H9 (cell line): Measurements from ENCODE around the gene PHETA1. TPM values are rescaled to one million over a fixed set of nuclear protein-coding genes. Genes with fewer than 3 reads are reported as not detected.
A peak's percentile ranks its signal among the peaks of the same experiment; 100 is the strongest.

Experiments
- DNase-seq: peaks from one replicate; pipeline ENCODE4 v3.0.0-alpha.2; 2017
- H2AFZ ChIP-seq: one replicate; pipeline ENCODE4 v1.6.1; 2013; ENCODE audit warnings: mild to moderate bottlenecking, low read length, control low read depth, moderate library complexity
- H2AK5ac ChIP-seq: 2 replicates; pipeline ENCODE4 v1.6.1; 2013; ENCODE audit warnings: low read length, control low read depth, mixed read lengths; ENCODE audit not compliant: insufficient read length
- H2BK120ac ChIP-seq: one replicate; pipeline ENCODE4 v1.6.1; 2013; ENCODE audit warnings: low read depth, mild to moderate bottlenecking, low read length, control low read depth, inconsistent platforms; ENCODE audit not compliant: poor library complexity, severe bottlenecking
- H2BK12ac ChIP-seq: 2 replicates; pipeline ENCODE4 v1.6.1; 2013; ENCODE audit warnings: low read length, control low read depth, mixed read lengths, low read depth; ENCODE audit not compliant: insufficient read length
- H2BK15ac ChIP-seq: 2 replicates; pipeline ENCODE4 v1.6.1; 2013; ENCODE audit warnings: low read depth, low read length, control low read depth
- H2BK20ac ChIP-seq: one replicate; pipeline ENCODE4 v1.6.1; 2013; ENCODE audit warnings: low read depth, mild to moderate bottlenecking, low read length, control low read depth, inconsistent platforms; ENCODE audit not compliant: poor library complexity, severe bottlenecking
- H2BK5ac ChIP-seq: 2 replicates; pipeline ENCODE4 v1.6.1; 2013; ENCODE audit warnings: low read length, control low read depth, mixed read lengths; ENCODE audit not compliant: insufficient read length
- H3K14ac ChIP-seq: 2 replicates; pipeline ENCODE4 v1.6.1; 2013; ENCODE audit warnings: low read length, control low read depth; ENCODE audit not compliant: insufficient read depth
- H3K18ac ChIP-seq: 2 replicates; pipeline ENCODE4 v1.6.1; 2013; ENCODE audit warnings: low read depth, mild to moderate bottlenecking, mixed read lengths, low read length, control low read depth; ENCODE audit not compliant: insufficient read length
- H3K23ac ChIP-seq: 2 replicates; pipeline ENCODE4 v1.6.1; 2013; ENCODE audit warnings: low read length, control low read depth, mixed read lengths, low read depth; ENCODE audit not compliant: insufficient read length
- H3K23me2 ChIP-seq: 2 replicates; pipeline ENCODE4 v1.6.1; 2013; ENCODE audit warnings: low read depth, mild to moderate bottlenecking, mixed read lengths, low read length, control low read depth; ENCODE audit not compliant: insufficient read length, poor library complexity, severe bottlenecking
- H3K27ac ChIP-seq: 2 replicates; pipeline ENCODE4 v1.5.1; 2013; ENCODE audit warnings: low read length, control low read depth, mixed read lengths, low read depth; ENCODE audit not compliant: insufficient read length
- H3K27me3 ChIP-seq: 2 replicates; pipeline ENCODE4 v1.6.1; 2013; ENCODE audit warnings: low read length, control low read depth, inconsistent platforms; ENCODE audit not compliant: insufficient read depth
- H3K4ac ChIP-seq: 2 replicates; pipeline ENCODE4 v1.6.1; 2013; ENCODE audit warnings: low read depth, mild to moderate bottlenecking, control low read depth, inconsistent platforms, low read length, moderate library complexity
- H3K4me1 ChIP-seq: 2 replicates; pipeline ENCODE4 v1.6.1; 2013; ENCODE audit warnings: low read length, control low read depth, inconsistent platforms; ENCODE audit not compliant: insufficient read depth
- H3K4me2 ChIP-seq: 2 replicates; pipeline ENCODE4 v1.6.1; 2013; ENCODE audit warnings: low read length, control low read depth, mixed read lengths; ENCODE audit not compliant: insufficient read length, insufficient read depth
- H3K56ac ChIP-seq: 2 replicates; pipeline ENCODE4 v1.6.1; 2013; ENCODE audit warnings: low read depth, mild to moderate bottlenecking, mixed read lengths, low read length, control low read depth; ENCODE audit not compliant: insufficient read length
- H3K79me1 ChIP-seq: 2 replicates; pipeline ENCODE4 v1.6.1; 2013; ENCODE audit warnings: low read depth, mild to moderate bottlenecking, moderate library complexity, low read length, control low read depth, inconsistent platforms; ENCODE audit not compliant: insufficient read depth, poor library complexity, severe bottlenecking
- H3K79me2 ChIP-seq: 2 replicates; pipeline ENCODE4 v1.6.1; 2013; ENCODE audit warnings: low read length, control low read depth, inconsistent platforms; ENCODE audit not compliant: insufficient read depth
- H3K9ac ChIP-seq: 2 replicates; pipeline ENCODE4 v1.6.1; 2013; ENCODE audit warnings: low read length, control low read depth, mixed read lengths; ENCODE audit not compliant: insufficient read length; ENCODE audit errors: extremely low read depth
- H3K9me3 ChIP-seq: one replicate; pipeline ENCODE4 v1.6.1; 2013; ENCODE audit warnings: low read depth, low read length, inconsistent platforms; ENCODE audit not compliant: control insufficient read depth
- H3T11ph ChIP-seq: one replicate; pipeline ENCODE4 v1.6.1; 2013; ENCODE audit warnings: mild to moderate bottlenecking, low read length, control low read depth, inconsistent platforms
- H4K20me1 ChIP-seq: one replicate; pipeline ENCODE4 v1.6.1; 2013; ENCODE audit not compliant: control insufficient read depth, insufficient read length, insufficient read depth
- H4K5ac ChIP-seq: 2 replicates; pipeline ENCODE4 v1.6.1; 2013; ENCODE audit warnings: low read depth, mild to moderate bottlenecking, mixed read lengths, low read length, control low read depth; ENCODE audit not compliant: insufficient read length
- H4K8ac ChIP-seq: replicated peaks from 2 replicates; pipeline ENCODE4 v1.6.1; 2013; ENCODE audit warnings: low read length, control low read depth, mixed read lengths, low read depth; ENCODE audit not compliant: insufficient read length
- H4K91ac ChIP-seq: 2 replicates; pipeline ENCODE4 v1.6.1; 2013; ENCODE audit warnings: low read depth, mild to moderate bottlenecking, moderate library complexity, mixed read lengths, low read length, control low read depth; ENCODE audit not compliant: insufficient read length
- H3K27ac Mint-ChIP-seq, 3 experiments: 2 replicates in 2 of 3; 3 replicates in 1 of 3; pipeline ENCODE4 v1.8.0; 2020 to 2021; ENCODE audit warnings: mixed read lengths in 3 of 3, mild to moderate bottlenecking in 1 of 3, moderate library complexity in 1 of 3
- H3K27me3 Mint-ChIP-seq: 2 replicates; pipeline ENCODE4 v1.8.0; 2021; ENCODE audit warnings: low read depth, mild to moderate bottlenecking, moderate library complexity, mixed read lengths
- H3K36me3 Mint-ChIP-seq, 3 experiments: 2 replicates in 2 of 3; 3 replicates in 1 of 3; pipeline ENCODE4 v1.8.0; 2020 to 2021; ENCODE audit warnings: low read depth in 3 of 3, mixed read lengths in 3 of 3; ENCODE audit not compliant: insufficient read depth in 1 of 3
- H3K4me1 Mint-ChIP-seq, 2 experiments: 2 replicates each; pipeline ENCODE4 v1.8.0; 2020; ENCODE audit warnings: mixed read lengths in 2 of 2
- H3K4me3 Mint-ChIP-seq, 2 experiments: 2 replicates in 1 of 2; 3 replicates in 1 of 2; pipeline ENCODE4 v1.8.0; 2020 to 2021; ENCODE audit warnings: mild to moderate bottlenecking in 2 of 2, mixed read lengths in 2 of 2, moderate library complexity in 1 of 2
- H3K9me3 Mint-ChIP-seq, 2 experiments: 2 replicates in 1 of 2; 3 replicates in 1 of 2; pipeline ENCODE4 v1.8.0; 2020; ENCODE audit warnings: mild to moderate bottlenecking in 2 of 2, mixed read lengths in 2 of 2, moderate library complexity in 1 of 2
- CTCF ChIP-seq: fragments of 200-600 bp; sonication (generic); conservative IDR thresholded peaks from 3 replicates; pipeline ENCODE4 v1.8.0; 2021; ENCODE audit warnings: antibody characterized with exemption, mild to moderate bottlenecking
- WGBS: extraction: QIAGEN DNeasy Blood & Tissue Kit; methylation state at CpG from one replicate; pipeline ENCODE4 v1.1.7; 2013; ENCODE audit warnings: missing lambda C conversion rate, low lambda C conversion rate, mixed read lengths; ENCODE audit not compliant: insufficient read length; ENCODE audit errors: extremely low coverage; 5-methylcytosine and 5-hydroxymethylcytosine counted together
- total RNA-seq: library from RNA; stranded (reverse); gene quantifications from 2 replicates; pipeline ENCODE4 v1.2.1, GENCODE V29; 2021

Gene PHETA1
- total RNA-seq, 1 experiment from 2014 or later = 13.1 TPM

GRCh38 chr12:111412830-111413441, 44.0 kb upstream of the PHETA1 start:
- peak overlapping the region in 1 of 2 experiments; percentile 21; a peak in 3 of 5 replicates for H3K4me3 Mint-ChIP-seq
- no peaks in the 10 kb centered on the region for H4K20me1 ChIP-seq

More at GRCh38 chr12:111412830-111413441, 44.0 kb upstream of the PHETA1 start:
- H3K27me3 Mint-ChIP-seq = no peaks in the 10 kb centered on the region
- Histone ChIP-seq H2BK12ac (no peak overlapping the region), H2AFZ (no peak overlapping the region), H4K8ac (no peak overlapping the region), H3K56ac (no peak overlapping the region), H2AK5ac (no peak overlapping the region), H3K23ac (no peak overlapping the region), H3K79me1 (peaks cover 5% of the 10 kb centered on the region), H3K14ac (no peak overlapping the region), H4K5ac (no peak overlapping the region), H3K79me2 (peaks cover 42% of the 10 kb centered on the region; the same call in 1 of the 2 replicates), H3K27ac (no peak overlapping the region), H3T11ph (no peak overlapping the region), H2BK120ac (no peak overlapping the region), H3K4me1 (peaks cover 6% of the 10 kb centered on the region), H4K91ac (no peak overlapping the region), H3K23me2 (no peaks in the 10 kb centered on the region), H3K4ac (no peak overlapping the region), H2BK5ac (no peak overlapping the region), H3K27me3 (no peaks in the 10 kb centered on the region), H2BK20ac (no peak overlapping the region), H3K18ac (no peak overlapping the region), H3K9ac (no peak overlapping the region), H3K9me3 (no peaks in the 10 kb centered on the region), H2BK15ac (no peak overlapping the region), H3K4me2 (no peak overlapping the region)
- TF ChIP-seq CTCF = no peak
- H3K27ac Mint-ChIP-seq = peak overlapping the region; percentile 81 to 91 (median 81); a peak in 6 of 7 replicates
- DNase-seq = no peak
- WGBS = no CpG with 5 or more reads among the region's 6 CpGs
- H3K4me1 Mint-ChIP-seq = peaks cover 51 to 63% of the 10 kb centered on the region in 2 experiments
- peaks cover 4 to 18% (median 9%) of the 10 kb centered on the region in 3 experiments; a peak in 5 of 7 replicates for H3K36me3 Mint-ChIP-seq
- no peaks in the 10 kb centered on the region for H3K9me3 Mint-ChIP-seq
